ENCODE results near the gene STARD9.

GRCh38 chr15:42716626-42717025, 141.2 kb downstream of the STARD9 start:
- TF ChIP-seq CTCF (optimal IDR thresholded peaks at IDR 0.05 in 1 of 3, IDR thresholded peaks at IDR 0.05 in 1 of 3, conservative IDR thresholded peaks at IDR 0.05 in 1 of 3; ENCODE audit: extremely low read depth in 1 of 3, insufficient read depth in 2 of 3, low read length in 3 of 3) (no peak), EZH2 (IDR thresholded peaks at IDR 0.05; ENCODE audit: low read length) (no peak)

Data from keratinocyte (primary cell).